K562 (cell line): ENCODE data around the gene ZBP1. TPM values are rescaled to one million over a fixed set of nuclear protein-coding genes. Genes with fewer than 3 reads are reported as not detected.

Source experiments
- ATAC-seq: fragments of 200-7000 bp; cut with Tn5 transposase; 3 replicates; pipeline ENCODE4 v1.9.1; 2020; ENCODE audit warnings: moderate library complexity
- BruUV-seq: library from RNA; stranded (reverse); fragments of 400-500 nt; replicated peaks from 2 replicates; lab custom pipeline; 2021; lab: Mats Ljungman, UMichigan
- CTCF ChIA-PET: fragments of 300-600 bp; formaldehyde crosslinking; extraction: SDS; loops from one replicate; lab custom pipeline; 2021; ENCODE audit warnings: low intra/inter-chr PET ratio; lab: Yijun Ruan, JAX
- POLR2A ChIA-PET: fragments of 300-600, 350-650 bp; sonication (Branson Sonifier 250); formaldehyde crosslinking; extraction: SDS; loops from one replicate; lab custom pipeline; 2021; ENCODE audit warnings: antibody characterized with exemption, inconsistent platforms; lab: Yijun Ruan, JAX
- DNase-seq, 4 experiments: peaks; one replicate each; pipeline versions ENCODE4 v3.0.0 to v3.0.0-alpha.2; 2011 to 2018; ENCODE audit warnings: low spot score in 3 of 4, mixed read lengths in 3 of 4; ENCODE audit errors: extremely low read depth in 1 of 4
- FAIRE-seq: peaks from 2 replicates; lab custom pipeline; 2011; peaks lifted over from hg19 to GRCh38; lab: Jason Lieb, UNC
- H2AFZ ChIP-seq: 2 replicates; pipeline ENCODE4 v1.6.0; 2011; ENCODE audit warnings: low read depth, low read length, control low read depth, inconsistent platforms
- H3K27ac ChIP-seq: fragments of 200-600 bp; 3 replicates; pipeline ENCODE4 v1.8.0; 2011; ENCODE audit warnings: low read depth, mild to moderate bottlenecking, control low read depth, inconsistent platforms, low read length, moderate library complexity, mixed read lengths; ENCODE audit errors: extremely low read depth
- H3K27me3 ChIP-seq, 2 experiments: fragments of 300-600 bp in 1 of 2; 2 replicates in 1 of 2; 3 replicates in 1 of 2; pipeline versions ENCODE4 v1.6.0 to v1.8.0; 2011; ENCODE audit warnings: inconsistent platforms in 2 of 2, low read length in 2 of 2, mild to moderate bottlenecking in 1 of 2, mixed read lengths in 1 of 2, moderate library complexity in 1 of 2; ENCODE audit not compliant: control insufficient read depth in 2 of 2, insufficient read depth in 2 of 2
- H3K36me3 ChIP-seq: fragments of 300-600 bp; 3 replicates; pipeline ENCODE4 v1.8.0; 2011; ENCODE audit warnings: mild to moderate bottlenecking, low read length, inconsistent platforms; ENCODE audit not compliant: control insufficient read depth, insufficient read depth
- H3K4me1 ChIP-seq, 2 experiments: fragments of 200-600 bp in 1 of 2; replicated peaks in 1 of 2; 2 replicates in 1 of 2; 3 replicates in 1 of 2; pipeline versions ENCODE4 v1.5.1 to v1.8.0; 2011; ENCODE audit warnings: inconsistent platforms in 2 of 2, low read length in 2 of 2, mild to moderate bottlenecking in 1 of 2, mixed read lengths in 1 of 2, moderate library complexity in 1 of 2; ENCODE audit not compliant: control insufficient read depth in 2 of 2, insufficient read depth in 2 of 2
- H3K4me2 ChIP-seq: 2 replicates; pipeline ENCODE4 v1.6.1; 2011; ENCODE audit warnings: low read length, control low read depth, inconsistent platforms, mixed read lengths; ENCODE audit not compliant: insufficient read depth
- H3K4me3 ChIP-seq: fragments of 200-600 bp; sonication (generic), shearing (Covaris generic); 2 replicates; pipeline ENCODE4 v1.5.1; 2016; ENCODE audit warnings: control low read depth, inconsistent platforms
- H3K79me2 ChIP-seq: fragments of 200-600 bp; 3 replicates; pipeline ENCODE4 v1.8.0; 2011; ENCODE audit warnings: low read length, inconsistent platforms; ENCODE audit not compliant: control insufficient read depth, insufficient read depth
- H3K9ac ChIP-seq, 2 experiments: 2 replicates each; pipeline versions ENCODE4 v1.6.0 to v1.6.1; 2011; ENCODE audit warnings: low read depth in 2 of 2, low read length in 2 of 2, control low read depth in 1 of 2, inconsistent platforms in 1 of 2, mild to moderate bottlenecking in 1 of 2, mixed read lengths in 1 of 2; ENCODE audit not compliant: insufficient read depth in 1 of 2
- H3K9me1 ChIP-seq: one replicate; pipeline ENCODE4 v1.6.0; 2011; ENCODE audit warnings: inconsistent platforms, mild to moderate bottlenecking, low read length, moderate library complexity; ENCODE audit not compliant: control insufficient read depth, insufficient read depth
- H3K9me3 ChIP-seq: replicated peaks from 2 replicates; pipeline ENCODE4 v1.5.1; 2011; ENCODE audit warnings: low read depth, low read length, inconsistent platforms; ENCODE audit not compliant: control insufficient read depth, insufficient read depth
- H4K20me1 ChIP-seq: replicated peaks from 2 replicates; pipeline ENCODE4 v1.6.1; 2011; ENCODE audit warnings: low read length, inconsistent platforms, mixed read lengths; ENCODE audit not compliant: control insufficient read depth, insufficient read depth
- CTCF ChIP-seq, 3 experiments: IDR thresholded peaks in 2 of 3; conservative IDR thresholded peaks in 1 of 3; 2 replicates each; pipeline ENCODE4 v1.5.1; 2011 to 2012; ENCODE audit warnings: low read length in 3 of 3, mild to moderate bottlenecking in 3 of 3, control low read depth in 2 of 3, improper control_type of control experiment in 1 of 3, inconsistent platforms in 1 of 3, low read depth in 1 of 3, mixed read lengths in 1 of 3, moderate library complexity in 1 of 3; ENCODE audit not compliant: insufficient read depth in 2 of 3
- SNIP1 ChIP-seq: fragments of 450-650 bp; IDR thresholded peaks from 2 replicates; pipeline ENCODE4 v1.7.1; 2017; ENCODE audit warnings: low read depth, mild to moderate bottlenecking
- WGBS: fragments of 100-300 bp; shearing (Covaris generic); methylation state at CpG from one replicate; pipeline ENCODE4 v1.1.6; 2016; ENCODE audit warnings: low coverage, mixed read lengths; ENCODE audit not compliant: insufficient coverage; ENCODE audit errors: missing lambda C conversion rate; 5-methylcytosine and 5-hydroxymethylcytosine counted together
- in situ Hi-C: fragments of 300-500 bp; cut with MboI; formaldehyde crosslinking; loops from 4 replicates; pipeline ENCODE4 v1.15.0; 2018; ENCODE audit warnings: inconsistent platforms, mixed read lengths
- intact Hi-C: fragments of 100-400 bp; cut with micrococcal nuclease; formaldehyde crosslinking; loops from 2 replicates; pipeline ENCODE4 v1.14.2; 2022
- polyA plus RNA-seq, 8 experiments: library from polyadenylated mRNA; depleted of rRNA in 4 of 8; stranded (reverse) in 5 of 8; unstranded in 3 of 8; fragments of >200 nt; fragmentation: Nextera tagmentation in 2 of 8; fragmentation: Illumina TruSeq in 1 of 8; extraction: Ambion mirVana in 2 of 8; extraction: Trizol in 1 of 8; gene quantifications; 2 replicates each; pipeline versions ENCODE4 v1.2.1 to v1.2.3, GENCODE V29; 2011 to 2014; ENCODE audit warnings: inconsistent platforms in 1 of 8, missing spikeins in 1 of 8
- total RNA-seq, 7 experiments: library from RNA; depleted of rRNA in 6 of 7; stranded (reverse); fragments of >200 nt in 6 of 7; fragmentation: Illumina TruSeq in 2 of 7; extraction: Trizol in 2 of 7; gene quantifications; 2 replicates each; pipeline versions ENCODE4 v1.2.1 to v1.2.3, GENCODE V29; 2011 to 2021; ENCODE audit warnings: low replicate concordance in 1 of 7

The ZBP1 gene
- total and polyA plus RNA-seq, 9 of the 15 experiments (the other 6 are each of a cell fraction or from before 2014, with no cell fraction given), result not detected

GRCh38 chr20:57656252-57656820 lies 36.1 kb upstream of the ZBP1 start:
- ATAC-seq, result peak; percentile 44; the same call in 2 of the 3 replicates
- 0 out of 2 replicates have a peak, but pooled peaks cover 9% of the 10 kb centered on the region for H4K20me1 ChIP-seq
- TF ChIP-seq SNIP1, result no peak
- TF ChIP-seq CTCF (IDR thresholded peaks at IDR 0.05 in 2 of 3, conservative IDR thresholded peaks at IDR 0.05 in 1 of 3; ENCODE audit: insufficient read depth in 2 of 3, low read depth in 1 of 3, low read length in 3 of 3), result peak in 1 of 3 experiments; percentile 27; a peak in 3 of 6 replicates
- H3K36me3 ChIP-seq, result no peaks in the 10 kb centered on the region
- H3K4me2 ChIP-seq, result no peak overlapping the region
- WGBS, result 8% methylated on average over 14 of the region's 15 CpGs
- H3K9me1 ChIP-seq, result no peaks in the 10 kb centered on the region
- no peaks in the 10 kb centered on the region for H3K9me3 ChIP-seq
- BruUV-seq, result no TSS peak
- H3K9ac ChIP-seq, result no peak overlapping the region; a peak in 1 of 4 replicates
- CTCF ChIA-PET, result interaction anchor here (3.1 kb wide), 1 partner anchor 554 kb away, joined by 32 read pairs; no protein-coding TSS in a partner anchor
- H3K27ac ChIP-seq, result no peak overlapping the region
- peaks cover 20 to 84% of the 10 kb centered on the region in 2 experiments; a peak in 3 of 5 replicates for H3K27me3 ChIP-seq
- peak in 1 of 4 experiments; percentile 21 for DNase-seq
- H3K79me2 ChIP-seq, result no peaks in the 10 kb centered on the region
- POLR2A ChIA-PET, result interaction anchor here (0.6 kb wide), 1 partner anchor 551 kb away, joined by 3 read pairs; no protein-coding TSS in a partner anchor
- FAIRE-seq, result no peak
- intact Hi-C loops, result loop anchor here (10.0 kb wide), 1 partner anchor 188 kb away; no protein-coding TSS in a partner anchor
- H3K4me3 ChIP-seq, result no peak overlapping the region
- H2AFZ ChIP-seq, result no peak overlapping the region
- in situ Hi-C loops, result no loop called here
- H3K4me1 ChIP-seq, result peaks cover 0 to 18% of the 10 kb centered on the region in 2 experiments; a peak in 1 of 5 replicates
